ENCODE results near the gene CLEC11A. TPM values are rescaled to one million over a fixed set of nuclear protein-coding genes. Genes with fewer than 3 reads are reported as not detected.

Gene CLEC11A, protein sequence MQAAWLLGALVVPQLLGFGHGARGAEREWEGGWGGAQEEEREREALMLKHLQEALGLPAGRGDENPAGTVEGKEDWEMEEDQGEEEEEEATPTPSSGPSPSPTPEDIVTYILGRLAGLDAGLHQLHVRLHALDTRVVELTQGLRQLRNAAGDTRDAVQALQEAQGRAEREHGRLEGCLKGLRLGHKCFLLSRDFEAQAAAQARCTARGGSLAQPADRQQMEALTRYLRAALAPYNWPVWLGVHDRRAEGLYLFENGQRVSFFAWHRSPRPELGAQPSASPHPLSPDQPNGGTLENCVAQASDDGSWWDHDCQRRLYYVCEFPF
- total RNA-seq (2014; rRNA removed; shearing (Covaris generic)): 4.7 and 7.1 TPM in 2 replicates

DNA sequence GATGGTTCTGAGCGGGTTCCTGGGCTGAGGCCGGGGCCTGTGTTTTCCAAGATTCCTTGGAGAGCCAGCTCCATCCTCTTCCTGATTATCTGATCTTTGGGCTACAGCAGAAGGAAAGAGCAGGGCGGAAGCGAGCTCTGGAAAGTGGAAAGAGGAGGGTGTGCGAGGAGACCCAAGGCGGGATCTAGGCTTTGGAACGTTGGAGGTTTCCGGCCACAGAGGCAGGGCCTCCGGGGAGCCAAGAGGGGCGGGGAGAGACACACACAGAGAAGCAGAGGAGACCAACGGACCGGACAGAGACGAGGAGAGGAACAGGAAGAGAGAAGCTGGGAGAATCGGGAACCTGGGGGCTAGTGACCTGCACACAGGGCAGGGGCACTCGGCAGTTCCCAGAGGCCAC lies at the start of gene CLEC11A:
Gene CLEC11A (plus strand): TSS at position 296 of the 400 bp plus-strand sequence. CDS start 162 bp downstream, outside the sequence.
- peaks cover 51% of the 10 kb centered on the region for H3K27me3 ChIP-seq (ENCODE audit: control insufficient read depth, insufficient read depth, low read length)
- DNase-seq: peak; percentile 53
- peak within 1 kb of the TSS; percentile 67 for H3K4me3 ChIP-seq (ENCODE audit: insufficient read depth, low read depth, low read length)
- H3K36me3 ChIP-seq (replicated peaks; ENCODE audit: control insufficient read depth, insufficient read depth, low read length): no peaks in the 10 kb centered on the region

- H3K4me3 ChIP-seq (ENCODE audit: insufficient read depth, low read depth, low read length): no peak overlapping the region
- no peak for DNase-seq
- no peaks in the 10 kb centered on the region for H3K36me3 ChIP-seq (replicated peaks; ENCODE audit: control insufficient read depth, insufficient read depth, low read length)
- H3K27me3 ChIP-seq (ENCODE audit: control insufficient read depth, insufficient read depth, low read length): peaks cover 28% of the 10 kb centered on the region
Observed at GRCh38 chr19:50676625-50677197, 46.5 kb upstream of the CLEC11A start.

- Histone ChIP-seq H3K27me3 (ENCODE audit: control insufficient read depth, insufficient read depth, low read length) (peaks cover 26% of the 10 kb centered on the region), H3K36me3 (replicated peaks; ENCODE audit: control insufficient read depth, insufficient read depth, low read length) (no peaks in the 10 kb centered on the region), H3K4me3 (ENCODE audit: insufficient read depth, low read depth, low read length) (no peak overlapping the region)
- DNase-seq: no peak
Observed at GRCh38 chr19:50677636-50678035, 45.5 kb upstream of the CLEC11A start.

GRCh38 chr19:50678323-50678722 lies 44.8 kb upstream of the CLEC11A start:
- no peak overlapping the region for H3K4me3 ChIP-seq (ENCODE audit: insufficient read depth, low read depth, low read length)
- DNase-seq: no peak
- H3K36me3 ChIP-seq (replicated peaks; ENCODE audit: control insufficient read depth, insufficient read depth, low read length): no peaks in the 10 kb centered on the region
- peaks cover 26% of the 10 kb centered on the region for H3K27me3 ChIP-seq (ENCODE audit: control insufficient read depth, insufficient read depth, low read length)

DNA sequence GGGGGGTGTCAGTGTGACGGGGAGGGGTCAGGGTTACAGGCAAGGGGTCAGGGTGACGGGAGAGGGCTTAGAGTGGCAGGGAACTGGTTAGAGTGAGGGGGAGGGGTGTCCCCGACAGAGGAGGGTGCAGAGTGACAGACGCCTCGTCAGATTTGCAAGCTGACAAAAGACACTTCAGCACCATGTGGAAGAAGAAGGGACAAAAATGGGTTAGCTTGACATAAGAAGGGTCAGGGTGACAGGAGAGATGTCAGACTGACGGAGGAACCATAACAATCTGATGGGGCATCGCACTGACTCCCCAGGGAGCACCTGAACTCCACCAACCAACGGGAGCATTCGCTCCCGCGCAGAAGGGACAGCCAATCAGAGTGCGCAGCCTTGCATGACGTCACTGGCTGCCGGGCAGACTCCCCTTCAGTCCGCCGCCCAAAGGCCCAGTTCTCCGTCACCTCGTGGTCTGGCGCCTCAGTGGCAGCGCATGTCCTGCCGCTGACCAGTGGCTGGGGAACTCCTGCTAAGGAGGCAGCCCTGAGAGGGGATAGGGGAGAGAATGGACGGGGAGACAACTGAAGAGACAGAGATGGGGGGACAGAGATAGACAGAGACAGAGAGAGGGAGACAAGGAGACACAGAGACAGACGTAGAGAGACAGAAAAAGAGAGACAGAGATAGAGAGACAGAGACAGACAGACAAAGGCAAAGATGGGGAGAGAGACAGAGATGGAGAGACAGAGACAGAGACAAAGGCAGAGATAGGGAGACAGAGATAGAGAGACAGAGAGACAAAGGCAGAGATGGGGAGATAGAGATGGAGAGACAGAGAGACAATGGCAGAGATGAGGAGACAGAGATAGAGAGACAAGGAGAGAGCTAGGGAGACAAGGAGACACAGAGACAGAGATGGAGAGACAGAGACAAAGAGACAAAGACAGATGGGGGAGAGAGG lies 43.7 kb upstream of the CLEC11A start:
- peak; percentile 97 for DNase-seq
- no peaks in the 10 kb centered on the region for H3K36me3 ChIP-seq (replicated peaks; ENCODE audit: control insufficient read depth, insufficient read depth, low read length)
- H3K27me3 ChIP-seq (ENCODE audit: control insufficient read depth, insufficient read depth, low read length): peaks cover 33% of the 10 kb centered on the region
- no peak overlapping the region for H3K4me3 ChIP-seq (ENCODE audit: insufficient read depth, low read depth, low read length)

GRCh38 chr19:50686310-50687032 lies 36.7 kb upstream of the CLEC11A start:
- Histone ChIP-seq H3K36me3 (replicated peaks; ENCODE audit: control insufficient read depth, insufficient read depth, low read length) (no peaks in the 10 kb centered on the region), H3K27me3 (ENCODE audit: control insufficient read depth, insufficient read depth, low read length) (peaks cover 74% of the 10 kb centered on the region), H3K4me3 (ENCODE audit: insufficient read depth, low read depth, low read length) (peak overlapping the region; percentile 19; the same call in 1 of the 2 replicates)
- peak; percentile 98 for DNase-seq

DNA sequence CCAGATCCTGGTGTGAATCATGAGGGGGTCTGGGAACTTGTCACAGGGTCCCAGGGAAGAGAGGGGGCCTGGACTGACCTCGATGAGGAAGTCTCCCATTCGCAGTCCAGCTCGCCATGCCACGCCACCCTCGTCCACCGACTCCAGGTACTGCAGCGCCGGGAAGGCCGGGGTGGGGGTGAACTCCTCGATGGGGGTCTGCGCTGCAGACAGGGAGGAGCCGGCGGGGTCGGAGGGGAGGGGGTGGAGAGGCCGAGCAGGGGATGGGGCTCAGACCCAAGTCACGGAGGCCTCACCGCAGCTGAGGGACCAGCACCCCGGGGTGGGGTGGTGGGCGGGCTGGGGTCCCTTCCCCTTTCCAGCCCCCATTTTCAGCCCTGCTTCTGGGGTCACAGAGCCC lies 34.4 kb upstream of the CLEC11A start:
- DNase-seq: no peak
- H3K4me3 ChIP-seq (ENCODE audit: insufficient read depth, low read depth, low read length): no peak overlapping the region
- H3K36me3 ChIP-seq (replicated peaks; ENCODE audit: control insufficient read depth, insufficient read depth, low read length): no peaks in the 10 kb centered on the region
- H3K27me3 ChIP-seq (ENCODE audit: control insufficient read depth, insufficient read depth, low read length): peaks cover 85% of the 10 kb centered on the region

DNA sequence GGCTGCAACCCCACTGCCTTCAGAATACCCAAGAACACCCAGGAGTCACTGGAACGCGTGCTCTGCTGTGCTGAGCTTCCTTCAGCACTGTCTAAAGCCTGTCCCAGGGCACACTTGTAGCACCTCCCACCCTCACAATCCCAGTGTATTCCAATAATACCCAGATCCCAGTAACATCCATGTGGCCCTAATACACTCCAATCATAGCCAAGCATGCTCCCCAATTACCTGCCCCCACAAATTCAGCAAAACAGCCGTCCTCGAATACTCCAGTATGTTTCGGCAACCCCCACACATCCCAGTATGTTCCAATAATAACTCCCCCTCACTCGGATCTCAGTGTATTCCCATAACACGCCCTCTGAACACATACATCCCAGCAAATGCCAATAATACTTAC lies 32.7 kb upstream of the CLEC11A start:
- DNase-seq: no peak
- no peaks in the 10 kb centered on the region for H3K36me3 ChIP-seq (replicated peaks; ENCODE audit: control insufficient read depth, insufficient read depth, low read length)
- no peak overlapping the region for H3K4me3 ChIP-seq (ENCODE audit: insufficient read depth, low read depth, low read length)
- peaks cover 82% of the 10 kb centered on the region for H3K27me3 ChIP-seq (ENCODE audit: control insufficient read depth, insufficient read depth, low read length)

GRCh38 chr19:50693064-50693975 lies 29.8 kb upstream of the CLEC11A start:
- peaks cover 80% of the 10 kb centered on the region for H3K27me3 ChIP-seq (ENCODE audit: control insufficient read depth, insufficient read depth, low read length)
- no peaks in the 10 kb centered on the region for H3K36me3 ChIP-seq (replicated peaks; ENCODE audit: control insufficient read depth, insufficient read depth, low read length)
- DNase-seq: peak; percentile 86
- H3K4me3 ChIP-seq (ENCODE audit: insufficient read depth, low read depth, low read length): no peak overlapping the region; the same call in 1 of the 2 replicates

DNA sequence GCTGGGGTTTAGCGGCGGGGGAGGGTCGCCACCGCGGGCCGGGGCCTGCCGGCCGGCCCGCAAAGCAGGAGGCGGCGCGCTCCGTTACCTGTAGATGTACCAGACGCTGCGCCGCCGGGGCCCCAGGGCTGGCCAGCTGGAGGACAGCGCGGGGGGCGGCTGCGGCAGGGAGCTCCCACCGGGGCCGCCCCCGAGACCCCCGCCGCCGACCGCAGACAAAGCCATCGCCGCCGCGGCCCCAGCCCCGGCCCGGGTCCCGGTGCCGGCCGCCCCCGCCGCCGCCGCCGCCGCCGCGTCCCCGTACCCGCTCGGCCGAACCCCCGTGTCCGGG lies 28.4 kb upstream of the CLEC11A start:
- peaks cover 81% of the 10 kb centered on the region for H3K27me3 ChIP-seq (ENCODE audit: control insufficient read depth, insufficient read depth, low read length)
- no peak overlapping the region; the same call in 1 of the 2 replicates for H3K4me3 ChIP-seq (ENCODE audit: insufficient read depth, low read depth, low read length)
- H3K36me3 ChIP-seq (replicated peaks; ENCODE audit: control insufficient read depth, insufficient read depth, low read length): no peaks in the 10 kb centered on the region
- DNase-seq: no peak

- peaks cover 77% of the 10 kb centered on the region for H3K27me3 ChIP-seq (ENCODE audit: control insufficient read depth, insufficient read depth, low read length)
- peak overlapping the region; percentile 38; the same call in 1 of the 2 replicates for H3K4me3 ChIP-seq (ENCODE audit: insufficient read depth, low read depth, low read length)
- peak; percentile 96 for DNase-seq
- no peaks in the 10 kb centered on the region for H3K36me3 ChIP-seq (replicated peaks; ENCODE audit: control insufficient read depth, insufficient read depth, low read length)
Observed at GRCh38 chr19:50695251-50696093, 27.7 kb upstream of the CLEC11A start.

DNA sequence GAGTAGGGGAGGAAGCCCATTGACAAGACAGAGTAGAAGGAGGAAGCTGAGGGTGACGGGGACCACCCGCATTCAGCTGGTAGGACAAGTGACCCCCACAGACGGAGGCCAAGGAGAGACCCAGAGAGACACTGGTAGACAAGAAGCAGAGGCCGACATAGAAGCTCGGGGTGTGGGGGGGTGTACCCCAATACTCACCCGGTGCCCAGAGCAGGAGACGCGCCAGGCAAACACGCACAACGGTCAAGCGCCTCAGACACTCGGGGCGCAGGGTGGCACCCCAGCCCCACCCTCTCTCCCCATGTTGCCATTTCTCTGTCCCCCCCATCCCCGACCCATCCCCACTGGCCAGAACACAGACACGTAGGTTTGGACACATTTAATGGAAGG lies 27.1 kb upstream of the CLEC11A start:
- peaks cover 76% of the 10 kb centered on the region for H3K27me3 ChIP-seq (ENCODE audit: control insufficient read depth, insufficient read depth, low read length)
- no peaks in the 10 kb centered on the region for H3K36me3 ChIP-seq (replicated peaks; ENCODE audit: control insufficient read depth, insufficient read depth, low read length)
- DNase-seq: no peak
- no peak overlapping the region; the same call in 1 of the 2 replicates for H3K4me3 ChIP-seq (ENCODE audit: insufficient read depth, low read depth, low read length)
